ENCODE results near the gene PTH1R.

PTH1R gene

DNA sequence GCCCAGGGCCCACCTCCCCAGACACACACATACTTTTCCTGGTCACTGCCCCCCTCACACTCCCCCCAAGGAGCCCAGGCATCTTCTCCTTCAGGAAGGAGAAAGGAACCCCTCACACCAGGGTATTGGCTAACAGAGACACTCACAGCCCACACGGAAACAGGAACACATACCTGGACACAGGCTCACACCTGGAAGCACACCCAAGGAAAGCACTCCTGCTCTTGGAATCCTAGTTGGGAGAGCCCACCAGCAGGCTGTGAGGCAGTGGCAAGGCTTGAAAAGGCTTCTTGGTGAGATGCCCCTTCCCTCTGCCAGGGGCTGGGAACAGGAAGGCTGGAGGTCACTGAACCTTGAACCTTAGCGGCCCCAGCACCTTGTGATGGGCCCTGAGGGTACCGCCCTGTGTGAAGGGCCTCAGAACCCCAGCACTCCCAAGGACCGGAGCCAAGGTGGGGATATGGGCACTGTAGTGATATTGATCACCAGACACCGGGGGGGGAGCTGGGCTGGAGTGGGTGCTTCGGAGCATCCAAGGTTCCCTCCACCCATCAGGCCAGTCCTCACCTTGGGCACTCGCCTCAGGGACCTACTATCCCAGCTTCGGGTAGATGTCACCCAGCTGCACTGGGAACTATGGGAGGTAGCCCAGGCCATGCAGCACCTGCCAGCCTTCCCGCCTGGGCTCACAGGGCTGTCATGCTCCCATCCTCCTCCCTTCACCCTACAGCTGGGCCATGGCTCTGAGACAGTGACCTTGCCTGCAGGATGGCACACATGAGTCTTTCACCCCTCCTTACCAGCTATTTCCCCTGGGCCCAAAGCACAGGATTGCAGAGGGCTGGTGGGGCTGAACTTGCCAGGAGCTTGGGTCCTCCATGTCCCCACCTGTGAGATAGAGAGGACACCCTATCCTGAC, 30.6 kb upstream of the PTH1R start:
- Histone ChIP-seq H3K27me3 (ENCODE audit: insufficient read depth, poor library complexity, severe bottlenecking) (no peaks in the 10 kb centered on the region), H3K36me3 (ENCODE audit: low read depth) (no peaks in the 10 kb centered on the region), H3K4me1 (ENCODE audit: insufficient read depth, poor library complexity, severe bottlenecking) (no peaks in the 10 kb centered on the region), H3K27ac (ENCODE audit: poor library complexity, severe bottlenecking) (no peak overlapping the region), H3K4me3 (ENCODE audit: severe bottlenecking) (no peak overlapping the region), H3K9me3 (ENCODE audit: severe bottlenecking) (no peaks in the 10 kb centered on the region)
- TF ChIP-seq, protein P1, sequence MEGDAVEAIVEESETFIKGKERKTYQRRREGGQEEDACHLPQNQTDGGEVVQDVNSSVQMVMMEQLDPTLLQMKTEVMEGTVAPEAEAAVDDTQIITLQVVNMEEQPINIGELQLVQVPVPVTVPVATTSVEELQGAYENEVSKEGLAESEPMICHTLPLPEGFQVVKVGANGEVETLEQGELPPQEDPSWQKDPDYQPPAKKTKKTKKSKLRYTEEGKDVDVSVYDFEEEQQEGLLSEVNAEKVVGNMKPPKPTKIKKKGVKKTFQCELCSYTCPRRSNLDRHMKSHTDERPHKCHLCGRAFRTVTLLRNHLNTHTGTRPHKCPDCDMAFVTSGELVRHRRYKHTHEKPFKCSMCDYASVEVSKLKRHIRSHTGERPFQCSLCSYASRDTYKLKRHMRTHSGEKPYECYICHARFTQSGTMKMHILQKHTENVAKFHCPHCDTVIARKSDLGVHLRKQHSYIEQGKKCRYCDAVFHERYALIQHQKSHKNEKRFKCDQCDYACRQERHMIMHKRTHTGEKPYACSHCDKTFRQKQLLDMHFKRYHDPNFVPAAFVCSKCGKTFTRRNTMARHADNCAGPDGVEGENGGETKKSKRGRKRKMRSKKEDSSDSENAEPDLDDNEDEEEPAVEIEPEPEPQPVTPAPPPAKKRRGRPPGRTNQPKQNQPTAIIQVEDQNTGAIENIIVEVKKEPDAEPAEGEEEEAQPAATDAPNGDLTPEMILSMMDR (IDR thresholded peaks at IDR 0.05; ENCODE audit: poor library complexity, severe bottlenecking), result no peak
- DNase-seq (ENCODE audit: low spot score), result peak; percentile 60
- ATAC-seq (ENCODE audit: low read depth), result no peak

DNA sequence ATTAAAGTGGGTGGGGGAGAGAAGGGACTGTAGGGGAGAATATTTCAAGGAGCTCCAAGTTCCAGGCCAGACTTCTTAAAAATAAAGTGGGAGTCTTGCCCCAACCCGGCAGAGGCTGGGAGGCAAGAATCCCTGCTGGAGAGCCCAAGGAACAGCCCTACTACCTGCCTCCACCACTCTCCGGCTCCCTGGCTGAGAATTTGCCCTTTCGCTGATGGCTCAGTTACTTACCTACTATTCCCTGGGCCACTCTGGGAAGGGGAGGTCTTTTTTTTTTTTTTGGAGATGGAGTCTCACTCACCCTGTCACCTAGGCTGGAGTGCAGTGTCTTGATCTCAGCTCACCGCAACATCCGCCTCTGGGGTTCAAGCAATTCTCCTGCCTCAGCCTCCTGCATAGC, 29.8 kb upstream of the PTH1R start:
- H3K4me3 ChIP-seq (ENCODE audit: severe bottlenecking), result no peak overlapping the region
- no peak for DNase-seq (ENCODE audit: low spot score)
- no peak overlapping the region for H3K27ac ChIP-seq (ENCODE audit: poor library complexity, severe bottlenecking)
- no peaks in the 10 kb centered on the region for H3K27me3 ChIP-seq (ENCODE audit: insufficient read depth, poor library complexity, severe bottlenecking)
- no peaks in the 10 kb centered on the region for H3K9me3 ChIP-seq (ENCODE audit: severe bottlenecking)
- ATAC-seq (ENCODE audit: low read depth), result no peak
- TF ChIP-seq, protein P1 (IDR thresholded peaks at IDR 0.05; ENCODE audit: poor library complexity, severe bottlenecking), result no peak
- H3K36me3 ChIP-seq (ENCODE audit: low read depth), result no peaks in the 10 kb centered on the region
- H3K4me1 ChIP-seq (ENCODE audit: insufficient read depth, poor library complexity, severe bottlenecking), result no peaks in the 10 kb centered on the region

DNA sequence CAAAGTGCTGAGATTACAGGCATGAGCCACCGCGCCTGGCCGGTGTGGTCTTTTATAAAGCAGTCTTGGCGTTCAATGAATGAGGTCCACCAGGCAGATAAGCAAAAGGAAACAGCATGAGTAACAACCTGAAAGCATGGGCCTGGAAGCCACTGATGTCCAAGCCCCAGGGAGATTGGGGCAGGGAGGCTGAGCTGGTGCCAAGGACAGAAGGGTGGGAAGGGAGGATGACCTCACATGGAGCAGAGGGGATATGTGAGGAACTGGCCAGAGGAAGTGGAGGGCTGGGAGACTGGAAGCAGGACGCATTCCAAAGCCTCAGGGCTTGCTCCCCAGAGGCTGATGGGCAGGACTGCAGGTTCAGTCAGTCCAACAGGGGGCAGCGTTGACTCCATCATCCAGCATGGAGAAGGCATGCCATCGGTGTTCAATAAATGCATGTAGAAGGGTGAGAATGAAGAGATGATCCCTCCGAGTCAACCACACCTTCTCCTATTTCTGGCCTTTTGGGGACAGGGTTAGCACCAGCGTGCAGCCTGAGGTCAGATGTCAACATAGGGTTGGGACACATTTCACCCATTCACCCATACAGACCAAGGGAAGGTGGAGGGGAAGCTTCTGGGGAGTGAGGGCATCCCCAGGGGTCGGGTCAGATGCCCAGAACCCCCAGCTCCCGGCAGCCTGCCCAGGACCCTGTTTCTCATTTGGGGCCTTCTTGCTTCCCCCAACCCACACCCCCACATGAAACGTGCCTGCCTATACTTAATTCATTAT, 29.1 kb upstream of the PTH1R start:
- no peak overlapping the region for H3K27ac ChIP-seq (ENCODE audit: poor library complexity, severe bottlenecking)
- DNase-seq (ENCODE audit: low spot score), result no peak
- H3K4me3 ChIP-seq (ENCODE audit: severe bottlenecking), result no peak overlapping the region
- no peaks in the 10 kb centered on the region for H3K36me3 ChIP-seq (ENCODE audit: low read depth)
- no peaks in the 10 kb centered on the region for H3K4me1 ChIP-seq (ENCODE audit: insufficient read depth, poor library complexity, severe bottlenecking)
- TF ChIP-seq, protein P1 (IDR thresholded peaks at IDR 0.05; ENCODE audit: poor library complexity, severe bottlenecking), result no peak
- H3K27me3 ChIP-seq (ENCODE audit: insufficient read depth, poor library complexity, severe bottlenecking), result no peaks in the 10 kb centered on the region
- ATAC-seq (ENCODE audit: low read depth), result no peak
- no peaks in the 10 kb centered on the region for H3K9me3 ChIP-seq (ENCODE audit: severe bottlenecking)

DNA sequence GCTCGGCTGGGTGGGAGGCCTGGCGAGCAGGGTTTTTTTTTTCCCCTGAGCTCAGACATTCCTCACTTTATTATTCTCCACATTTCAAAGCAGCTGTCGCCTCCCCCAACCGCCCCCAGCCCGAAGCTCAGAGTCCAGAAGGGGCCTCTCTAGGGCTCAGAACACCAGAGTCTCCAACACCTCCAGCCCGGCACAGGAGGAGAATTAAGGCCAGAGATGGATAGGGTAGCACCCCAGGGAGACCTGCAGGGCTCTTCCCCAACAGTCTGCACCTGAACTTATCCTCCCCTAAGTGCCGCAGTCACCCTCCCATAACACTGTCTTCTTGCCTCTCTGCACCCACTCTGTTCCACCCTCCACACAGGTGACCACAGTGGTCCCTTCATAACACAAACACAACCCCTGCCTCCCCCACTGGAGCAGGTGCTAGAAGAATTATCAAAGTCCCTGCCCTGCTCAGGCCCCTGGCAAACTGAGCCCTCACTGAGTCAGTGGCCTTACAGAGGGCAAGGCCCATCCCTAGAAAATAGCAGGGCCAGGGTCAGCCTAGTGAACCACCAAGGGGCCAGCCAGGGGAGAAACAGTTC, 28.4 kb upstream of the PTH1R start:
- DNase-seq (ENCODE audit: low spot score), result peak; percentile 23
- H3K4me3 ChIP-seq (ENCODE audit: severe bottlenecking), result no peak overlapping the region
- TF ChIP-seq, protein P1 (IDR thresholded peaks at IDR 0.05; ENCODE audit: poor library complexity, severe bottlenecking), result no peak
- no peaks in the 10 kb centered on the region for H3K4me1 ChIP-seq (ENCODE audit: insufficient read depth, poor library complexity, severe bottlenecking)
- H3K9me3 ChIP-seq (ENCODE audit: severe bottlenecking), result no peaks in the 10 kb centered on the region
- no peaks in the 10 kb centered on the region for H3K27me3 ChIP-seq (ENCODE audit: insufficient read depth, poor library complexity, severe bottlenecking)
- H3K27ac ChIP-seq (ENCODE audit: poor library complexity, severe bottlenecking), result no peak overlapping the region
- H3K36me3 ChIP-seq (ENCODE audit: low read depth), result no peaks in the 10 kb centered on the region
- ATAC-seq (ENCODE audit: low read depth), result no peak
